Natural killer cell (primary cell): ENCODE results near the gene PAX2. TPM values are rescaled to one million over a fixed set of nuclear protein-coding genes. Genes with fewer than 3 reads are reported as not detected.

Experiments used
- ATAC-seq, 3 donors: fragments of 150-1000 bp in 2 of 3; fragments of 200-7000 bp in 1 of 3; cut with Tn5 transposase; 1 replicate in 1 of 3; 2 replicates in 2 of 3; pipeline ENCODE4 v1.10.0; 2021; ENCODE audit warnings: mild to moderate bottlenecking in 2 of 3, moderate library complexity in 2 of 3
- DNase-seq, 2 donors: peaks; one replicate each; pipeline versions ENCODE4 v3.0.0 to v3.0.0-alpha.2; 2013 to 2021; ENCODE audit warnings: mixed read lengths in 1 of 2
- H3K27ac ChIP-seq: one replicate; pipeline ENCODE4 v1.5.1; 2013; ENCODE audit warnings: mild to moderate bottlenecking, low read length
- H3K27me3 ChIP-seq: one replicate; pipeline ENCODE4 v1.6.1; 2013; ENCODE audit warnings: low read length; ENCODE audit not compliant: control insufficient read depth, insufficient read depth
- H3K36me3 ChIP-seq: one replicate; pipeline ENCODE4 v1.6.1; 2013; ENCODE audit warnings: low read length; ENCODE audit not compliant: control insufficient read depth, insufficient read depth
- H3K4me1 ChIP-seq: one replicate; pipeline ENCODE4 v1.6.1; 2013; ENCODE audit warnings: low read length; ENCODE audit not compliant: control insufficient read depth, insufficient read depth
- H3K4me3 ChIP-seq: one replicate; pipeline ENCODE4 v1.5.1; 2013; ENCODE audit warnings: low read length
- H3K9me3 ChIP-seq: one replicate; pipeline ENCODE4 v1.6.1; 2013; ENCODE audit warnings: low read length; ENCODE audit not compliant: control insufficient read depth, insufficient read depth
- H3K27ac Mint-ChIP-seq, 2 donors: one replicate each; pipeline ENCODE4 v1.8.0; 2022; ENCODE audit warnings: mild to moderate bottlenecking in 2 of 2, mixed read lengths in 2 of 2, moderate library complexity in 1 of 2
- H3K27me3 Mint-ChIP-seq, 2 donors: one replicate each; pipeline ENCODE4 v1.8.0; 2022; ENCODE audit warnings: low read depth in 2 of 2, mixed read lengths in 2 of 2
- H3K36me3 Mint-ChIP-seq: one replicate; pipeline ENCODE4 v1.8.0; 2022; ENCODE audit warnings: mixed read lengths
- H3K4me1 Mint-ChIP-seq, 2 donors: one replicate each; pipeline ENCODE4 v1.8.0; 2022; ENCODE audit warnings: mixed read lengths in 2 of 2
- H3K4me3 Mint-ChIP-seq: one replicate; pipeline ENCODE4 v1.8.0; 2022; ENCODE audit warnings: mild to moderate bottlenecking, moderate library complexity, mixed read lengths
- H3K9me3 Mint-ChIP-seq, 2 donors: one replicate each; pipeline ENCODE4 v1.8.0; 2022; ENCODE audit warnings: mixed read lengths in 2 of 2
- WGBS: methylation state at CpG from one replicate; pipeline ENCODE4 v1.1.7; 2013; ENCODE audit warnings: missing lambda C conversion rate; ENCODE audit not compliant: insufficient coverage; 5-methylcytosine and 5-hydroxymethylcytosine counted together
- intact Hi-C: fragments of 100-400 bp; cut with micrococcal nuclease; formaldehyde crosslinking; loops from one replicate; pipeline ENCODE4 v1.14.2; 2022
- total RNA-seq, 4 donors: library from RNA; stranded (reverse); fragments of 120-200 nt in 1 of 4; gene quantifications; one replicate each; pipeline versions ENCODE4 v1.2.3 to v1.2.4, GENCODE V29; 2013 to 2022
- TF ChIP-seq, protein P1 (sequence below): fragments of 200-600 bp; IDR thresholded peaks from one replicate; pipeline ENCODE4 v1.8.0; 2022; ENCODE audit warnings: antibody characterized with exemption

PAX2 gene
- total RNA-seq, 3 donors from 2014 or later (not counting 1 experiment from before 2014, with no cell fraction given) = not detected

DNA sequence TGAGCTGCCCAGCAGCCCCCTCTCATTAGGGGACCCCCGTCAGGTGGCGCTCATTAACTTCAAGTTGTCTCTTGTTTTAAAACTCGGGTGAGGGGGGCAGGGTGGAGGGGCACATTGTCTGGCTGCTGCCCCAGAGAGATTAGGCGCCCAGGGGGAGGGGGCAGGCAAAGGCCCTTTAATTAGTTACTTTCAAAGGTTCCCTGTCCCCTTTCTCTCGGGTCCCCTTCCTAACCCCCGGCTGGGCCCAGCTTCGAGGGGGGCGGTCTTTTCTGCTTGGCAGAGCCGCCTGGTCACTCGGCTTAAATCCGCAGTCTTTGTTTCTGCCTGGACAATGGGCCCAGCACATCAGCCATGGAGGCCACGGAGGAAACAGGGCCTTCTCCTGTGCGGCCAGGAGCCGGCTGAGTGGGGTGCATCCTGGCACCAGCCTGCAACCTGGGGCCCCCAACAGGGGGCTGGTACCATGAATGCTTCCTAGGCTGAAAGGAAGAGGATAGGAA lies 128.5 kb downstream of the PAX2 start:
- Mint-ChIP-seq H3K27me3 (peaks cover 10 to 14% of the 10 kb centered on the region in 2 donors), H3K27ac (no peak overlapping the region), H3K9me3 (no peaks in the 10 kb centered on the region), H3K4me3 (no peak overlapping the region), H3K36me3 (no peaks in the 10 kb centered on the region), H3K4me1 (no peaks in the 10 kb centered on the region)
- ATAC-seq (no peak), DNase-seq (no peak)
- no peak overlapping the region for H3K4me3 ChIP-seq
- H3K4me1 ChIP-seq = no peaks in the 10 kb centered on the region
- H3K36me3 ChIP-seq = no peaks in the 10 kb centered on the region
- 80% methylated on average over 14 of the region's 14 CpGs for WGBS
- no peaks in the 10 kb centered on the region for H3K9me3 ChIP-seq
- no peaks in the 10 kb centered on the region for H3K27me3 ChIP-seq
- TF ChIP-seq, protein P1, sequence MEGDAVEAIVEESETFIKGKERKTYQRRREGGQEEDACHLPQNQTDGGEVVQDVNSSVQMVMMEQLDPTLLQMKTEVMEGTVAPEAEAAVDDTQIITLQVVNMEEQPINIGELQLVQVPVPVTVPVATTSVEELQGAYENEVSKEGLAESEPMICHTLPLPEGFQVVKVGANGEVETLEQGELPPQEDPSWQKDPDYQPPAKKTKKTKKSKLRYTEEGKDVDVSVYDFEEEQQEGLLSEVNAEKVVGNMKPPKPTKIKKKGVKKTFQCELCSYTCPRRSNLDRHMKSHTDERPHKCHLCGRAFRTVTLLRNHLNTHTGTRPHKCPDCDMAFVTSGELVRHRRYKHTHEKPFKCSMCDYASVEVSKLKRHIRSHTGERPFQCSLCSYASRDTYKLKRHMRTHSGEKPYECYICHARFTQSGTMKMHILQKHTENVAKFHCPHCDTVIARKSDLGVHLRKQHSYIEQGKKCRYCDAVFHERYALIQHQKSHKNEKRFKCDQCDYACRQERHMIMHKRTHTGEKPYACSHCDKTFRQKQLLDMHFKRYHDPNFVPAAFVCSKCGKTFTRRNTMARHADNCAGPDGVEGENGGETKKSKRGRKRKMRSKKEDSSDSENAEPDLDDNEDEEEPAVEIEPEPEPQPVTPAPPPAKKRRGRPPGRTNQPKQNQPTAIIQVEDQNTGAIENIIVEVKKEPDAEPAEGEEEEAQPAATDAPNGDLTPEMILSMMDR = no peak
- no peak overlapping the region for H3K27ac ChIP-seq
- intact Hi-C loops = no loop called here

DNA sequence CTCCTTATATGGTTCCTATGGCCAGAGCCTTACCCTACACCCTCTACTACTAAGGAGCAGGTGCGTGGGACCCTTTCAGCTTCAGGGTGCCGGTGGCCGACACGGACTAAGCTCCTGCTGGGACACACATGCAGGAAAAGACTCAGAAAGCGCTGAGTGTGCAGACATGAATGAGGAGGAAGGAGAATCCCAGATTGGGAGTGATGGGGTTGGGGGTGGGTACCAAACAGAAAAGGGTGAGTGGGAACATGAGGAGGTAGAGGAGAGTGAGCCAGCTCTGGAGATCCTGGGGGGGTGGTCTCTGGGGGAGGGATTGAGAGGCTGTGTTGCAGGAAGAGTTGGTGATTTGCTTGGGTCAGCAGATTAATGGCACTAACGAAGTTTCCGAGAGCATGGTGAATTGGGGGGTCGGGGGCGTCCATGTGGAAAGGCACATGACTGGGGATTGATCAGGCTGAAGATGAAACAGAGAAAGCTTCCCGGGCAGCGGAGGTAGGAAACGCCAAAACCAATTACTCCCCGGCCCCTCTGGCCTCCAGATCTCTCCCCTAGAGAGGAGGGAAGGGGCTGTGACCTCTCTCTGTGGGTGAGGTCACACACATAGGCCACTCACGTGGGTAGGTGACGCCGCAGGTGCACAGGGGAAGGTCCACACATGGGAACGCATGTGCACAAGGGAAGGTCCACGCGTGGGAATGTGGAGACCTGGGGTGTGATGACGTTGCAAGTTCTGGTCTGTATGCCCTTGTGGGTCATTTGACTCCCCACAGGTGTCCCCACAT lies 129.5 kb downstream of the PAX2 start:
- peaks cover 10 to 11% of the 10 kb centered on the region in 2 donors for H3K27me3 Mint-ChIP-seq
- H3K4me3 Mint-ChIP-seq = no peak overlapping the region
- TF ChIP-seq, protein P1 = no peak
- H3K4me3 ChIP-seq = no peak overlapping the region
- 87% methylated on average over 19 of the region's 20 CpGs for WGBS
- no peaks in the 10 kb centered on the region for H3K36me3 Mint-ChIP-seq
- H3K27ac Mint-ChIP-seq = no peak overlapping the region
- no peaks in the 10 kb centered on the region for H3K9me3 ChIP-seq
- no peaks in the 10 kb centered on the region for H3K27me3 ChIP-seq
- no peaks in the 10 kb centered on the region for H3K4me1 Mint-ChIP-seq
- ATAC-seq = no peak
- H3K9me3 Mint-ChIP-seq = no peaks in the 10 kb centered on the region
- intact Hi-C loops = no loop called here
- H3K27ac ChIP-seq = no peak overlapping the region
- no peaks in the 10 kb centered on the region for H3K36me3 ChIP-seq
- H3K4me1 ChIP-seq = no peaks in the 10 kb centered on the region
- DNase-seq = no peak

DNA sequence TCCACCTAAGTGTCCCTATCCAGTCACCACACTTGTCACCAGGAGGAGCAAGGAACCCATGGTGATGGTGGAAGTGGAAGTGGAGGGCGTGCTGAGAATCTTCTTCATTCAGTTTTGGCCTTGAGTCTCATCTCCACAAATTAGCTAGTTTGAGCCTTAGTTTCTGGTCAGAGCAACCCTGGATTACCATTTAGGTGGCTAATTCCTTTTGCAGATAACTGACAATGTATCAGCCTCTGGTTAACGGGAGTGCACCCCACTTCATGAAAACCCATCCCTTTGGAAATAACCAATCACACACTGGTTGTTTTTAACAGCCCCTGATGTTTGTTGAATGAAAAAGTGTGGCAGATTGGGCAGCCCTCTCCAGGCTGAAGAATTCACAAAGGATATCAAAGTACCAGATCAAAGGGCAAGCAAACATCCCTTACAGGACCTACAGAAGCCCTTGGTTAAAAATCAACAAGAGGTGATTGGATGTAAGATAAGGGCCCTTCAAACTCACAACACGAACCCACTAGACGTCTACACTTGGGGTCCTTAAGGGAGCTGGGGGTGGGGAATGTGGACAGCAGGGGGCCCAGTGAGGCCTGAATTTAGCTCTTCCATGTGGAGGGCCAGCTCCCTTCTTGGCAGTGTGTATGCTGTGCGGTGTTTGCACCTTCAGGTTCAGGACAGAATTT lies 130.2 kb downstream of the PAX2 start:
- intact Hi-C loops = no loop called here
- WGBS = 85% methylated on average over 4 of the region's 5 CpGs
- Mint-ChIP-seq H3K36me3 (no peaks in the 10 kb centered on the region), H3K27me3 (peaks cover 10 to 11% of the 10 kb centered on the region in 2 donors), H3K4me3 (no peak overlapping the region), H3K9me3 (no peaks in the 10 kb centered on the region), H3K4me1 (no peaks in the 10 kb centered on the region), H3K27ac (no peak overlapping the region)
- Histone ChIP-seq H3K36me3 (no peaks in the 10 kb centered on the region), H3K27ac (no peak overlapping the region), H3K4me1 (no peaks in the 10 kb centered on the region), H3K27me3 (no peaks in the 10 kb centered on the region), H3K9me3 (no peaks in the 10 kb centered on the region), H3K4me3 (no peak overlapping the region)
- DNase-seq (no peak), ATAC-seq (no peak)
- TF ChIP-seq, protein P1 = no peak
